WTC11 (cell line): ENCODE measurements around the gene IL36B. TPM values are rescaled to one million over a fixed set of nuclear protein-coding genes. Genes with fewer than 3 reads are reported as not detected.
A peak's percentile ranks its signal among the peaks of the same experiment; 100 is the strongest.

Experiments
- ATAC-seq: fragments of 200-7000 bp; cut with Tn5 transposase; 2 replicates; pipeline ENCODE4 v1.10.0; 2021; ENCODE audit warnings: mild to moderate bottlenecking, moderate library complexity
- CTCF ChIA-PET: fragments of 300-600 bp; sonication (Branson Sonifier 250); formaldehyde crosslinking; loops from one replicate; lab custom pipeline; 2021; ENCODE audit warnings: antibody characterized with exemption; lab: Charles Lee
- POLR2A ChIA-PET: fragments of 350-600 bp; sonication (Branson Sonifier 250); formaldehyde crosslinking; loops from one replicate; lab custom pipeline; 2021; ENCODE audit warnings: antibody characterized with exemption; lab: Charles Lee
- DNase-seq: peaks from one replicate; pipeline ENCODE4 v3.0.0; 2021; ENCODE audit warnings: low spot score
- H3K27ac Mint-ChIP-seq: 2 replicates; pipeline ENCODE4 v1.8.0; 2021; ENCODE audit warnings: mixed read lengths
- H3K27me3 Mint-ChIP-seq: 2 replicates; pipeline ENCODE4 v1.8.0; 2021; ENCODE audit warnings: low read depth, mild to moderate bottlenecking, moderate library complexity, mixed read lengths
- H3K36me3 Mint-ChIP-seq: 2 replicates; pipeline ENCODE4 v1.8.0; 2021; ENCODE audit warnings: mixed read lengths
- H3K4me1 Mint-ChIP-seq: 2 replicates; pipeline ENCODE4 v1.8.0; 2022; ENCODE audit warnings: mixed read lengths
- H3K4me3 Mint-ChIP-seq: 2 replicates; pipeline ENCODE4 v1.8.0; 2021; ENCODE audit warnings: mild to moderate bottlenecking, moderate library complexity, mixed read lengths
- H3K9me3 Mint-ChIP-seq: 2 replicates; pipeline ENCODE4 v1.8.0; 2021; ENCODE audit warnings: mixed read lengths
- ATF3 ChIP-seq: sonication (generic); formaldehyde crosslinking; conservative IDR thresholded peaks from 2 replicates; pipeline ENCODE4 v1.8.1; 2022; ENCODE audit warnings: mild to moderate bottlenecking, missing genetic modification reagents
- ATF6 ChIP-seq: sonication (generic); formaldehyde crosslinking; IDR thresholded peaks from 2 replicates; pipeline ENCODE4 v1.8.1; 2023; ENCODE audit warnings: mild to moderate bottlenecking, missing genetic modification reagents
- CREM ChIP-seq: sonication (generic); formaldehyde crosslinking; IDR thresholded peaks from 2 replicates; pipeline ENCODE4 v1.8.1; 2022; ENCODE audit warnings: mild to moderate bottlenecking, missing genetic modification reagents, moderate library complexity
- FOXP1 ChIP-seq: sonication (generic); formaldehyde crosslinking; IDR thresholded peaks from 2 replicates; pipeline ENCODE4 v1.8.0; 2022; ENCODE audit warnings: missing genetic modification reagents, mild to moderate bottlenecking, moderate library complexity, borderline replicate concordance
- GTF2I ChIP-seq: fragments of 250-450 bp; sonication (Bioruptor Pico); conservative IDR thresholded peaks from 2 replicates; pipeline ENCODE4 v1.4.0; 2021; ENCODE audit warnings: mild to moderate bottlenecking
- OVOL2 ChIP-seq: fragments of 250-450 bp; sonication (Bioruptor Pico); IDR thresholded peaks from 2 replicates; pipeline ENCODE4 v1.9.0; 2021; ENCODE audit warnings: mild to moderate bottlenecking, borderline replicate concordance
- PREB ChIP-seq: sonication (generic); formaldehyde crosslinking; IDR thresholded peaks from 2 replicates; pipeline ENCODE4 v1.8.1; 2022; ENCODE audit warnings: mild to moderate bottlenecking, missing genetic modification reagents, moderate library complexity, borderline replicate concordance
- TEAD4 ChIP-seq: sonication (generic); formaldehyde crosslinking; IDR thresholded peaks from 2 replicates; pipeline ENCODE4 v1.8.0; 2022; ENCODE audit warnings: mild to moderate bottlenecking, missing genetic modification reagents
- ZNF121 ChIP-seq: sonication (generic); formaldehyde crosslinking; IDR thresholded peaks from 2 replicates; pipeline ENCODE4 v1.8.0; 2023; ENCODE audit warnings: missing genetic modification reagents
- ZNF317 ChIP-seq: sonication (generic); formaldehyde crosslinking; IDR thresholded peaks from 2 replicates; pipeline ENCODE4 v1.8.1; 2023; ENCODE audit warnings: low read depth, mild to moderate bottlenecking, moderate library complexity, missing genetic modification reagents, borderline replicate concordance
- total RNA-seq: library from RNA; stranded (reverse); gene quantifications from 3 replicates; pipeline ENCODE4 v1.2.3, GENCODE V29; 2021
- TF ChIP-seq, protein P1 (sequence below): fragments of 250-450 bp; sonication (Bioruptor Pico); IDR thresholded peaks from 2 replicates; pipeline ENCODE4 v2.1.2; 2022; ENCODE audit warnings: mild to moderate bottlenecking, moderate library complexity
- TF ChIP-seq, protein P2 (sequence below): sonication (generic); formaldehyde crosslinking; IDR thresholded peaks from 2 replicates; pipeline ENCODE4 v1.8.1; 2023; ENCODE audit warnings: mild to moderate bottlenecking, missing genetic modification reagents, borderline replicate concordance

IL36B gene
- total RNA-seq, 1 experiment from 2014 or later, result not detected

- TF ChIP-seq ATF3 (CRISPR knock-in tag) (no peak), TEAD4 (no peak)
- TF ChIP-seq, protein P1, sequence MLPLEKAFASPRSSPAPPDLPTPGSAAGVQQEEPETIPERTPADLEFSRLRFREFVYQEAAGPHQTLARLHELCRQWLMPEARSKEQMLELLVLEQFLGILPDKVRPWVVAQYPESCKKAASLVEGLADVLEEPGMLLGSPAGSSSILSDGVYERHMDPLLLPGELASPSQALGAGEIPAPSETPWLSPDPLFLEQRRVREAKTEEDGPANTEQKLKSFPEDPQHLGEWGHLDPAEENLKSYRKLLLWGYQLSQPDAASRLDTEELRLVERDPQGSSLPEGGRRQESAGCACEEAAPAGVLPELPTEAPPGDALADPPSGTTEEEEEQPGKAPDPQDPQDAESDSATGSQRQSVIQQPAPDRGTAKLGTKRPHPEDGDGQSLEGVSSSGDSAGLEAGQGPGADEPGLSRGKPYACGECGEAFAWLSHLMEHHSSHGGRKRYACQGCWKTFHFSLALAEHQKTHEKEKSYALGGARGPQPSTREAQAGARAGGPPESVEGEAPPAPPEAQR (CRISPR knock-in tag), result no peak
Observed at GRCh38 chr2:113002677-113003076, 50.0 kb downstream of the IL36B start (continued).

GRCh38 chr2:113000436-113000835 is 52.2 kb downstream of the IL36B start:
- POLR2A ChIA-PET, result no interaction called here
- peaks cover 20% of the 10 kb centered on the region for H3K36me3 Mint-ChIP-seq
- H3K27me3 Mint-ChIP-seq, result peaks cover 41% of the 10 kb centered on the region
- H3K27ac Mint-ChIP-seq, result no peak overlapping the region
- DNase-seq (no peak), ATAC-seq (no peak)
- no peaks in the 10 kb centered on the region for H3K4me1 Mint-ChIP-seq
- CTCF ChIA-PET, result no interaction called here
- TF ChIP-seq ZNF317 (CRISPR knock-in tag) (peak; percentile 89), GTF2I (CRISPR knock-in tag) (no peak)
- H3K9me3 Mint-ChIP-seq, result peaks cover 61% of the 10 kb centered on the region
- H3K4me3 Mint-ChIP-seq, result no peak overlapping the region

DNA sequence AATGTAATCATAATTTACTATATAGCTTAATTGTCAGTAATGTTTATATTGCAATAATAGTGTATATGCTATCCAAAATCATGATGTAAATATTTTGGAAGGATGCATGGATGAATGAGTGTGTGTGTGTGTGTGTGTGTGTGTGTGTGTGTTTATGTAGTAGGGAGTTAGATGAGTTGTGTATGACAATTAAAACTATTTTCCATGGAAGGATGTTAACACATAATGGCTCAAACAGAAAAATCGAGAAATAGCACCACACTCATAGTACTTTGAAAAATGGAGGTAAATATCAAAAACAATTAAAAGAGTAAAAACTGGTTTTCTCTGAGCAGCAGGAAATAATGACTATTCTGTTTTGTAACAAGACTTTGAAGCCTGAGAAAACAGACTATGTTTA is 55.5 kb downstream of the IL36B start:
- Mint-ChIP-seq H3K27ac (no peak overlapping the region), H3K4me3 (no peak overlapping the region), H3K4me1 (no peaks in the 10 kb centered on the region), H3K27me3 (peaks cover 42% of the 10 kb centered on the region), H3K9me3 (peaks cover 59% of the 10 kb centered on the region), H3K36me3 (peaks cover 20% of the 10 kb centered on the region)
- no peak for DNase-seq
- ChIA-PET CTCF (no interaction called here), POLR2A (no interaction called here)
- no peak for TF ChIP-seq OVOL2 (CRISPR knock-in tag)
- TF ChIP-seq CREM (CRISPR knock-in tag), result no peak
- no peak for TF ChIP-seq ZNF121 (CRISPR knock-in tag)
- TF ChIP-seq ZNF317 (CRISPR knock-in tag), result no peak
- TF ChIP-seq PREB (CRISPR knock-in tag), result no peak
- no peak for TF ChIP-seq ATF6 (CRISPR knock-in tag)
- TF ChIP-seq, protein P2, sequence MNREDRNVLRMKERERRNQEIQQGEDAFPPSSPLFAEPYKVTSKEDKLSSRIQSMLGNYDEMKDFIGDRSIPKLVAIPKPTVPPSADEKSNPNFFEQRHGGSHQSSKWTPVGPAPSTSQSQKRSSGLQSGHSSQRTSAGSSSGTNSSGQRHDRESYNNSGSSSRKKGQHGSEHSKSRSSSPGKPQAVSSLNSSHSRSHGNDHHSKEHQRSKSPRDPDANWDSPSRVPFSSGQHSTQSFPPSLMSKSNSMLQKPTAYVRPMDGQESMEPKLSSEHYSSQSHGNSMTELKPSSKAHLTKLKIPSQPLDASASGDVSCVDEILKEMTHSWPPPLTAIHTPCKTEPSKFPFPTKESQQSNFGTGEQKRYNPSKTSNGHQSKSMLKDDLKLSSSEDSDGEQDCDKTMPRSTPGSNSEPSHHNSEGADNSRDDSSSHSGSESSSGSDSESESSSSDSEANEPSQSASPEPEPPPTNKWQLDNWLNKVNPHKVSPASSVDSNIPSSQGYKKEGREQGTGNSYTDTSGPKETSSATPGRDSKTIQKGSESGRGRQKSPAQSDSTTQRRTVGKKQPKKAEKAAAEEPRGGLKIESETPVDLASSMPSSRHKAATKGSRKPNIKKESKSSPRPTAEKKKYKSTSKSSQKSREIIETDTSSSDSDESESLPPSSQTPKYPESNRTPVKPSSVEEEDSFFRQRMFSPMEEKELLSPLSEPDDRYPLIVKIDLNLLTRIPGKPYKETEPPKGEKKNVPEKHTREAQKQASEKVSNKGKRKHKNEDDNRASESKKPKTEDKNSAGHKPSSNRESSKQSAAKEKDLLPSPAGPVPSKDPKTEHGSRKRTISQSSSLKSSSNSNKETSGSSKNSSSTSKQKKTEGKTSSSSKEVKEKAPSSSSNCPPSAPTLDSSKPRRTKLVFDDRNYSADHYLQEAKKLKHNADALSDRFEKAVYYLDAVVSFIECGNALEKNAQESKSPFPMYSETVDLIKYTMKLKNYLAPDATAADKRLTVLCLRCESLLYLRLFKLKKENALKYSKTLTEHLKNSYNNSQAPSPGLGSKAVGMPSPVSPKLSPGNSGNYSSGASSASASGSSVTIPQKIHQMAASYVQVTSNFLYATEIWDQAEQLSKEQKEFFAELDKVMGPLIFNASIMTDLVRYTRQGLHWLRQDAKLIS (CRISPR knock-in tag), result no peak
- TF ChIP-seq FOXP1, result no peak
- ATAC-seq, result no peak
